GM12801 (cell line): Measurements from ENCODE around the gene PDZD7.

Experiments used
- CTCF ChIP-seq: IDR thresholded peaks from one replicate; pipeline ENCODE4 v1.5.1; 2011; ENCODE audit warnings: control low read depth; ENCODE audit not compliant: insufficient read length; ENCODE audit errors: extremely low read depth

PDZD7 gene

DNA sequence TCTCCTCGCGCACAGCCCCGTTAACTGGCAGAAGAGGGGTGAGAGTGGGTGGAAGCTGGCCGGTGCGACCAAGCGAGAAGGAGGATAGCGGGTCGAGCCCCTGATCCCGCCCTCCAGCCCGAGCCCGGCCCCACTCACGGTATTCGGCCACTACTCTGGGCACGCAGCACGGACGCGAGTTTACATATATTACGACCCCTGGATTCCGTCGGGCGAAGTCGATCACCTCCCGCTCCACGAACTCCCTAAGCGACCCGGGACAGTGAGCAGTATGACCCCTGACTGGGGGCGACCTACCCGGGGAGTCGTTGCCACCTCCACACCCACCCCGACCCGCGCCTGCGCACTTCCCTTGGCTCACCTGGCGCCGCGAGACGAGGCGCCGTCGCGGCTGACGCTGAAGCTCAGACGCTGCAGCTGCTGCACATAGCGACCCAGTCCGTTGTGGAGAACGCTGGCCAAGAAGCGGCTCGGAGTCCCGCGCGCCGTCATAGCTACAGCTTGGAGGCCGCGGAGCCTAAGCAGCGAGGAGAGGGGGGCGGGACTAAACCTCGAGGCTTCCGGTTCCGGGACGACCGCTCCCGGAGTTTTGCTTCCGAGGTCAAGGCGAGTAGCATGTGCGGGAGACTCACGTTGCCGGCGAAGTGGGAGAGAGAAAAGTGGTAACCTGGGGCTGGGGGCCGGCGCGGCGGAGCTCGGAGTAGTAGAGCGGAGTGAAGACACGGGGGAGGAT lies 43.8 kb downstream of the PDZD7 start, which contains the start of the genes MRPL43 and TWNK:
Gene MRPL43 (minus strand): TSS at position 546 of the 733 bp plus-strand sequence. CDS start 54 bp downstream, at position 492.
Gene TWNK (plus strand): TSS at position 592 of the 733 bp plus-strand sequence. CDS start 668 bp downstream, outside the sequence.
- no peak for TF ChIP-seq CTCF

GRCh38 chr10:100986623-100986951 lies 44.3 kb downstream of the PDZD7 start:
- no peak for TF ChIP-seq CTCF

- TF ChIP-seq CTCF = no peak
Observed at GRCh38 chr10:100985336-100985735, 45.6 kb downstream of the PDZD7 start.

DNA sequence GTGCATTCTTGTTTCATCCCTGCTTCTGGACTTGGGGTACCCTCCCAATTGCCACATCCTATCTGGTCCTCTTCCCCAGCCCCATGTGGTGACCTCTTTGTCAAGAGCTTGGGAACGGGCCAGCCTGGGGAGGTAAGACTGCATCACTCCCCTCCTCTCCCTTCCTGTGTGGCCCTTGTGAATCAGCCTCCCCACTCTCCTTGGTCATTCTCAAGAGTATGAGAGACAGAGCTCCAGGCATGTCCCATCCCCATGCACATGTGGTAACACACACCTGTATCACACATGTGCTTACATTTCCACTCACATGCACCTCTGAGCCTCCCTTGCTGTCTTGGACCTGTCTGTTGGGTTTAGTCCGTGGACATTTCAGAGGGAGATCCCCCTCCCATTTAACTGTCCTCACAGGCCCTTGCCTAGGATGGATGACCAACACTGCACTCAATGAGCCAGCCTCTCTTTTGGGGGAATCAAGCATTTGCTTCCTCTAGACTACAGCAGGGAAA lies 46.2 kb downstream of the PDZD7 start:
- no peak for TF ChIP-seq CTCF

DNA sequence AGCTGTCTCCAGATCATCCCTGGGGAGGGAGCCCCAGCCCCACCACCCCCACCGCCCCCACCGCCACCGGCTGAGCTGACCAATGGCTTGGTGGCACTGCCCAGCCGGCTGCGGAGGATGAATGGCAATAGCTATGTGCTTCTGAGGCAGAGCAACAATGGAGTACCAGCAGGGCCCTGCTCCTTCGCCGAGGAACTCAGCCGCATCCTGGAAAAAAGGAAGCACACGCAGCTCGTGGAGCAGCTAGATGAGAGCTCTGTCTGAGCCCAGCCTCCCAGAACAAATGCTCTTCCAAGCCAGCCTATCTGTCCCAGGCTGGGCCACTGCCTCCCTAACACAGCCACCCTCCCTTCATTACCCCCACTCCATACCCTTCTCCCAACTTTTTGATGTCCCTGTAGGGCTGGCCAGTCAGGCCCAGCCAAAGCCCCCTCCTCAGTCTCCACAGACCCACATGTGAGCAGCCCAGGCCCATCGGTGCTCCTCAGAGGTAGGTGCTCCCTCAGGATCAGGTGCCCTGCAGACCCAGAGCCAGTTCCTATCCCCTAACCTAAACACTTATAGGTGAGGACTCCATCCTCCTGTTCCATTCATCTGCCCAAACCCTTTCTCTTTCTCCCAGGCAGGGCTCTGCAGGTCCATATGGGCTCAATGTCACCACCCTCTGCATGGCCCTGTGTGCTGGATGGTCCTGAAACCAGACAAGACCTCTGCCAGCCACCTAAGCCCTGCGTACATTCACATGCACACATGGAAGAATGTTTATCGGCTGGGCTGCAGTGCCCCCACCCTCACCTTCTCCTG lies 46.9 kb downstream of the PDZD7 start:
- TF ChIP-seq CTCF = no peak

DNA sequence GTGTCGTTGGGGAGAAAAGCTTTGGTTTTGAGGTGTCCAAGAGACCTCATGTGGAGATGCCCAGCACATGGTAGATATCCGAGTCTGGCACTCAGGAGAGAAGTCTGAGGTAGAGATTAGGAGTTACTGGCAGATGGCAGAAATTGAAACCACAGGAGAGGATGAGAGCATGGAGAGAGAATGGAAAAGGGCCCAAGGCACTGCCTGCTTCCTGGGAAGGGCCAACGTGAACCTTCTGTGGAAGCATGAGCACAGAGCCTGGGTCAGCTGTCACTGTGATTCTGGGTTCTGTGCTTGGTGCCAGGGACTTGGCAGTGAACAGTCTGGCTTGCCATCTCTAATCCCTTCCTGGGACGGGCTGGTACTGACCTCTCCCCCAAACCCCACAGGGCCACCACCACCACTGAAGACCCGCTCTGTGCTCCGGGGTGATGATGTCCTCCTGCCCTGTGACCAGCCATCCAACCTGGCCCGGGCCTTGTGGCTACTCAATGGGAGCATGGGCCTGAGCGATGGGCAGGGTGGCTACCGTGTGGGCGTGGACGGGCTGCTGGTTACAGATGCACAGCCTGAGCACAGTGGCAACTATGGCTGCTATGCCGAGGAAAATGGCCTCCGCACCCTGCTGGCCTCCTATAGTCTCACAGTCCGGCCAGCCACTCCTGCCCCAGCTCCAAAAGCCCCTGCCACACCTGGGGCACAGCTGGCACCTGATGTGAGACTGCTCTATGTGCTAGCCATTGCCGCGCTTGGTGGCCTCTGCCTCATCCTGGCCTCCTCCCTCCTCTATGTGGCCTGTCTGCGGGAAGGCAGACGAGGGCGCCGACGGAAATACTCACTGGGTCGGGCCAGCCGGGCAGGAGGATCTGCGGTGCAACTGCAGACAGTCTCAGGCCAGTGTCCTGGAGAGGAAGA lies 47.8 kb downstream of the PDZD7 start:
- no peak for TF ChIP-seq CTCF
